ENCODE measurements around the gene SNX32.

SNX32 gene

DNA sequence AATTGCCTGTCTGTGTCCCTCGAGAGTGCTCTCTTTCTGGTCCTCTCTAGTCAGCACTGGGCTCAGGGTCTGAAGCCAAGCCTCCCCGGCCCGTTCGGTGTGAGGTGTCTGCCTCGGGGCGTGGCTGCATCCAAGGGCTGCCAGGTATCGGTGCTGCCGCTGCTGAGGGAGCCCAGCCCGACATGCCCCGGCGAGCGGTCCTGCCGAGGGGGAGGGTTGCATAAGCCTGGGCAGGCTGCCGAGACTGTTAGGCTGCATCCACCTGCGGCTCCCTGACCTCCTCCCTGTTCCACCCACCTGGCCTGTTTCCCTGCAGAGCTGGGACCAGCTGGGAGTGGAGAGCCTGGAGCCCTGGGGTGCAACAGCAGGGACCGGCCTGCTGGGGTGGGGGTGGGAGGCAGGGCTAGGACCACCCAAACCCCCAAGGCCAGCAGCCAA lies 40.6 kb upstream of the SNX32 start:
- TF ChIP-seq, protein P1, sequence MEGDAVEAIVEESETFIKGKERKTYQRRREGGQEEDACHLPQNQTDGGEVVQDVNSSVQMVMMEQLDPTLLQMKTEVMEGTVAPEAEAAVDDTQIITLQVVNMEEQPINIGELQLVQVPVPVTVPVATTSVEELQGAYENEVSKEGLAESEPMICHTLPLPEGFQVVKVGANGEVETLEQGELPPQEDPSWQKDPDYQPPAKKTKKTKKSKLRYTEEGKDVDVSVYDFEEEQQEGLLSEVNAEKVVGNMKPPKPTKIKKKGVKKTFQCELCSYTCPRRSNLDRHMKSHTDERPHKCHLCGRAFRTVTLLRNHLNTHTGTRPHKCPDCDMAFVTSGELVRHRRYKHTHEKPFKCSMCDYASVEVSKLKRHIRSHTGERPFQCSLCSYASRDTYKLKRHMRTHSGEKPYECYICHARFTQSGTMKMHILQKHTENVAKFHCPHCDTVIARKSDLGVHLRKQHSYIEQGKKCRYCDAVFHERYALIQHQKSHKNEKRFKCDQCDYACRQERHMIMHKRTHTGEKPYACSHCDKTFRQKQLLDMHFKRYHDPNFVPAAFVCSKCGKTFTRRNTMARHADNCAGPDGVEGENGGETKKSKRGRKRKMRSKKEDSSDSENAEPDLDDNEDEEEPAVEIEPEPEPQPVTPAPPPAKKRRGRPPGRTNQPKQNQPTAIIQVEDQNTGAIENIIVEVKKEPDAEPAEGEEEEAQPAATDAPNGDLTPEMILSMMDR (conservative IDR thresholded peaks at IDR 0.05; ENCODE audit: low read depth, low read length), result no peak
- DNase-seq (ENCODE audit: low read depth), result no peak
- H3K4me3 ChIP-seq (ENCODE audit: low read length), result no peak overlapping the region

DNA sequence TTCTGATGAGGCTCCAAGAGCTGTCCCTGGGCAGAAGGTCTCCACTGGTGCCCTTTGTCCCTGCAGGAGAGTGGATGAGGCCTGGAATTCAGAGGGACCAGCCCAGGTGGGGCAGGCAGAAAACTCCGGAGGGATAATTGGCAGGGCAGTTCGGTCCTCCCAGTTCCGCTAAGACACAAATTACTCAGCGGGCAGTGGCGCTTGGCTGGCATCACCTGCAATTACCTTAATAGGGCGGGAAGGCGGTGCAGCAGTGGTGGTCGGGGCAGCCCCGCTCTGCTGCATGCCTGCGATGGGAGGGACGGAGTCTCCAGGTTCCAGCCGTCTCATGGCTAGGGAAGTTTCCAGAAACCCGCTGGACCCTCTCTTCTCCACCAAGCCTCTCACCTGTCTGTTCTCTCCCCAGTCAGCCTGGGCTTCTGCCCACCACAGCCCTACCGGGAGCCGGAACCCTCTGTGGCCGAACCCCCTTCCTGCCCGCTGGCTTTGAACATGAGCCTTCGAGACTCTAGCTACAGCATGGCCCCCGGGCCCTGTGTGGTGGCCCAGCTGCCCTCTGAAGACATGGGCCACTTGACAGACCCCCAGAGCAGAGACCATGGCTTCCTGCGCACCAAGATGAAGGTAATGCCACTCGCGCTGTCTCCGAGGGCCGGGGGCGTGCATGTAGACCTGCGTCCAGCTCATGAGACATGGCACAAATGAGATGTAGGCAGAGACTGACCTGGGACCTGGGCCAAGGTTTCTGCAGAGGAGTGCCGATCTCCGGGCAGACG lies 40.0 kb upstream of the SNX32 start:
- no peak for DNase-seq (ENCODE audit: low read depth)
- TF ChIP-seq, protein P1 (conservative IDR thresholded peaks at IDR 0.05; ENCODE audit: low read depth, low read length), result no peak
- no peak overlapping the region for H3K4me3 ChIP-seq (ENCODE audit: low read length)

DNA sequence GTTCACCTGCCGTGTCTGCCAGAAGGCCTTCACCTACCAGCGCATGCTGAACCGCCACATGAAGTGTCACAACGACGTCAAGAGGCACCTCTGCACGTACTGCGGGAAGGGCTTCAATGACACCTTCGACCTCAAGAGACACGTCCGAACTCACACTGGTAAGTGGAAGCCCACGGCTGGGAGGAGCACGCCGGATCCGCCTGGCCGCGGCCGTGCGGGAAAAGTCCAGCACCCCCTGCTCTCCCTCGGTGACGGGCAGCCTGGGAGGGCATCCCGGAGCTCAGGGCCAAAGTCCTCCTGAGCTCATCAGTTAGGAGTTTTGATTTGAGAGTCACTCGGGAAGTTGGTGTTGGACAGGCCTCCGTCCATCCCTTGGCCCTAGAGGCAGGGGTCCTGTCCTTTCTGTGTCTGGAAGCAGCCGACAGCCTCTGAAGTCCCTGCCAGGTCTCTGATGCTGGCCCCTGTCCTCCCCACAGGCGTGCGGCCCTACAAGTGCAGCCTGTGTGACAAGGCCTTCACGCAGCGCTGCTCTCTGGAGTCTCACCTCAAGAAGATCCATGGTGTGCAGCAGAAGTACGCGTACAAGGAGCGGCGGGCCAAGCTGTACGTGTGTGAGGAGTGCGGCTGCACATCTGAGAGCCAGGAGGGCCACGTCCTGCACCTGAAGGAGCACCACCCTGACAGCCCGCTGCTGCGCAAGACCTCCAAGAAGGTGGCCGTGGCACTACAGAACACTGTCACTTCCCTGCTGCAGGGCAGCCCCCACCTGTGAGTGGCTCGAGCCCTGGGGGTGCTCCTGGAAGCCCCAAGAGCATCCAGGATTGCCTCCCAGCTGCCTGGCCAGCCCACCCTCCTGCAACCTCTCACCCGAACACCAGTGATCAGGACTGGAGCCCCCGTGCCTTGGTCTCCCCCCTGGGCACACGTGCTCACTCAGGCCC lies 38.9 kb upstream of the SNX32 start:
- DNase-seq (ENCODE audit: low read depth), result no peak
- no peak overlapping the region for H3K4me3 ChIP-seq (ENCODE audit: low read length)
- TF ChIP-seq, protein P1 (conservative IDR thresholded peaks at IDR 0.05; ENCODE audit: low read depth, low read length), result no peak

DNA sequence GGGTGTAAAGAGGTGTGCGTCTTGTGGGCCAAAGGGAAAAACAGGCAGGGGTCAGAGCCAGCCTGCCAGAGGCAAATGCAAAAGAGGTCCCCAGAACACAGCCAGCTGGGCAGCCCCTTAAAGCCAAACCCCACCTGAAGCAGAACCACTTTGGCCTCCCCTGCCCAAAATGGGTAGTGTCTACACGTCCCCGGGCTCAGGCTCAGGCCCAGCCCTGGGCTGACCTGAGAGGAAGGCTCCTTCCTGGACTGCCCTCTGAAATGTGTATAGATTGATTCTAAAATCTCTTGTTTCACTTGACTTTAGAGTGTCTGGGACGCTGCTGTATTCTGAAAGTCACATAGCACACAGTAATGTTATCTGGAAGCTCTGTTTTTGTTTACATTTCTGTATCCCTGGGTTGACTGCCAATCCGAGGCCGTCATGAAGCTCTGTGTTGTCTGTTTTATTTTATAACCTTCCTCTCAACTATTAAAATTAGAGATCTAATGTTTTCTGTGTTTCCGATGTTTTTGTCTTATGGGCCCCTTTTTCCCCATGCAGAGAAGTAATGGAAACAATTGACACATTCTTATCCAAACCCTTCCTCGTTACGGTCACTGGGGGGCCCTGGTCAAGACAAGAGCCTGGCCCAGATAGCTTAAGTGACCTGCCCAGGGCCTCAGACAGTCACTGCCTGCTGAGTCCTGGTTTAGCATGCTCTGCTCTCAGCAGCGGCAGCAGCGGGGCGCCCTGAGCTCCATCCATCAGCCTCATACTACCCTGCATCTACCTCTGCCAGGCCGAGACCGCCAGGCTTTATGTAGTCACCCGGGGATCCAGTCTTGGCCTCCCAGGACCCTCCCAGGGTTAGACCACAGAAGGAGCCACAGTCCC lies 36.8 kb upstream of the SNX32 start:
- TF ChIP-seq, protein P1 (conservative IDR thresholded peaks at IDR 0.05; ENCODE audit: low read depth, low read length), result no peak
- no peak overlapping the region for H3K4me3 ChIP-seq (ENCODE audit: low read length)
- DNase-seq (ENCODE audit: low read depth), result no peak

DNA sequence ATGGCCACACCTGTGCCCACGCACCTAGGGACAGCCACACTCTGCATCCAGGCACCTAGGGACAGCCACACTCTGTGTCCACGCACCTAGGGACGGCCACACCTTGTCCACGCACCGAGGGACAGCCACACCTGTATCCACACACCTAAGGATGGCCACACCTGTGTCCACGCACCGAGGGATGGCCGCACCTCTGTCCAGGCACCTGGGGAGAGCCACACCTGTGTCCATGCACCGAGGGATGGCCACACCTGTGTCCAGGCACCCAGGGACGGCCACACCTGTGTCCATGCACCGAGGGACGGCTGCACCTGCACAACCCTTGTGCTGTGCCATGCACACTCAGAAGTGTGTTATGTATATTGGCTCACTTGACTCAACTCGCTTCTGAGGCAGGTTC lies 36.1 kb upstream of the SNX32 start:
- DNase-seq (ENCODE audit: low read depth), result no peak
- TF ChIP-seq, protein P1 (conservative IDR thresholded peaks at IDR 0.05; ENCODE audit: low read depth, low read length), result no peak
- no peak overlapping the region for H3K4me3 ChIP-seq (ENCODE audit: low read length)

DNA sequence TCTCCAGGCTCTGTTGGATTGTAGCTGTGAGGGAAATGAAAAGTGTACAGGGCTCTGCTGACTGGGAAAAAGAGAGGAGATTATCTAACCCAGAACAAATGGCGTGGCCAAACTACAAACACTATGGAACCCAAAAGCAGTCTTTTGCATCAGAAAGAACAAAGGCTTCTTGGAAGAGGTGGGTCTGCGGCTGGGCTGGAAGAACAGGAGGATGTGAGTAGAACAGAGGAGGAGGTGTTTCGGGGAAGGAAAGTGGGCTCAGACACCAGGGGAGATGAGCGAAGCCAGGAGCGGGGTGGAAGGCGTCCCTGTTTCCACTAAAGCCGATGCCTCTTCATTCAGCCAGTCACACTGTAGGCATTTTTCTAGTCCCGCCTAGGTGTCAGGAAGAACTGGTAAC lies 34.9 kb upstream of the SNX32 start:
- DNase-seq (ENCODE audit: low read depth), result no peak
- TF ChIP-seq, protein P1 (conservative IDR thresholded peaks at IDR 0.05; ENCODE audit: low read depth, low read length), result no peak
- H3K4me3 ChIP-seq (ENCODE audit: low read length), result no peak overlapping the region

Measured in retinal pigment epithelial cell (primary cell).